Thyroid gland (tissue), 4 donors: ENCODE data around the gene SLC6A9.

Source experiments
- POLR2A ChIP-seq, 2 donors: fragments of 450-650 bp; IDR thresholded peaks; one replicate each; pipeline ENCODE4 v1.6.1; 2017; ENCODE audit warnings: antibody characterized with exemption in 2 of 2, mild to moderate bottlenecking in 2 of 2, moderate library complexity in 1 of 2
- TF ChIP-seq, protein P1 (sequence below), 6 experiments: fragments of 200-600 bp in 3 of 6; fragments of 450-650 bp in 3 of 6; sonication (generic) in 3 of 6; IDR thresholded peaks; one replicate each; pipeline ENCODE4 v1.5.1; 2016 to 2019; ENCODE audit warnings: antibody characterized with exemption in 6 of 6, mild to moderate bottlenecking in 2 of 6, inconsistent platforms in 1 of 6, moderate library complexity in 1 of 6

- TF ChIP-seq POLR2A (IDR thresholded peaks at IDR 0.05): no peak
- TF ChIP-seq, protein P1, sequence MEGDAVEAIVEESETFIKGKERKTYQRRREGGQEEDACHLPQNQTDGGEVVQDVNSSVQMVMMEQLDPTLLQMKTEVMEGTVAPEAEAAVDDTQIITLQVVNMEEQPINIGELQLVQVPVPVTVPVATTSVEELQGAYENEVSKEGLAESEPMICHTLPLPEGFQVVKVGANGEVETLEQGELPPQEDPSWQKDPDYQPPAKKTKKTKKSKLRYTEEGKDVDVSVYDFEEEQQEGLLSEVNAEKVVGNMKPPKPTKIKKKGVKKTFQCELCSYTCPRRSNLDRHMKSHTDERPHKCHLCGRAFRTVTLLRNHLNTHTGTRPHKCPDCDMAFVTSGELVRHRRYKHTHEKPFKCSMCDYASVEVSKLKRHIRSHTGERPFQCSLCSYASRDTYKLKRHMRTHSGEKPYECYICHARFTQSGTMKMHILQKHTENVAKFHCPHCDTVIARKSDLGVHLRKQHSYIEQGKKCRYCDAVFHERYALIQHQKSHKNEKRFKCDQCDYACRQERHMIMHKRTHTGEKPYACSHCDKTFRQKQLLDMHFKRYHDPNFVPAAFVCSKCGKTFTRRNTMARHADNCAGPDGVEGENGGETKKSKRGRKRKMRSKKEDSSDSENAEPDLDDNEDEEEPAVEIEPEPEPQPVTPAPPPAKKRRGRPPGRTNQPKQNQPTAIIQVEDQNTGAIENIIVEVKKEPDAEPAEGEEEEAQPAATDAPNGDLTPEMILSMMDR (IDR thresholded peaks at IDR 0.05): no peak
Measured at GRCh38 chr1:43994071-43994470, 37.2 kb downstream of the SLC6A9 start.
